Endothelial cell of hepatic sinusoid (primary cell): ENCODE data around the gene CHRM2.

Experiments
- in situ Hi-C: cut with HindIII; loops from 2 replicates; pipeline ENCODE4 v1.10.0; 2017; ENCODE audit warnings: low sequenced_read_pairs

CHRM2 gene

DNA sequence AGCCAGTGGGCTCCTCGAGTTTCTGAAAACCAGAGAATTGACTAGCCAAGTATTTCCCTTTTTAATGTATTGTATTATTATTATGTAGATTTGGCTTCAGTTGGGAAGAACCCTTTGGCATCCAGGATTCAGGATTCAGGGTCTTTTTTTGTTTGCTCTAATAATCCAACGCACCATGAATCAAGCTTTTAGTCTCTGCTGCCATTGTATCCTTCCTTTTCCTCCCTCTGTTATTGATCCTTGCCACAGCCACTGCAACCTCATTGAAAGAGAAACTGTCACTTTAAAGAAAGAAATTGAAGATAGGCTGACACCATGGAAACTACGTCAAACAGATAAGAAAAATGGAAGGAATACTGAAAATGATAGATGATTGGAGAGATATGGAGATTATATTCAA lies 150.0 kb downstream of the CHRM2 start:
- in situ Hi-C loops = no loop called here

DNA sequence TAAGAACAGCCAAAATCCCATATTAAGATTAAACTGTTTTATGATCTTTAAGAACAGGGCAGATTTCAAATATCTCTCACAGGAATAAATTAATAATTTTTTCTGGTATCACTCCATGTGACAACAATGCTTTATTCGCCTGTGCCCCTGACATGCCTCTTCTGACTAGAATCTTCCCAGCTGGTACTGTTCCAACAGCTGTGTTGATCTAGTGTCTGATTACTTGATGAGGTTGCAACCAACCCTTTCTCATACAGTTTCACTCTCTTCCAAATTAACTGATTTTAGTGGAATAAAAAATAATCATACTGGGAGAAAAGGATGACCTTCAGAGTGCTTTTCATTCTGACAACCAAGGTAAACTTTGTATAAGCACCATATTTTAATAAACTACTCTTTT lies 151.9 kb downstream of the CHRM2 start:
- in situ Hi-C loops = no loop called here

DNA sequence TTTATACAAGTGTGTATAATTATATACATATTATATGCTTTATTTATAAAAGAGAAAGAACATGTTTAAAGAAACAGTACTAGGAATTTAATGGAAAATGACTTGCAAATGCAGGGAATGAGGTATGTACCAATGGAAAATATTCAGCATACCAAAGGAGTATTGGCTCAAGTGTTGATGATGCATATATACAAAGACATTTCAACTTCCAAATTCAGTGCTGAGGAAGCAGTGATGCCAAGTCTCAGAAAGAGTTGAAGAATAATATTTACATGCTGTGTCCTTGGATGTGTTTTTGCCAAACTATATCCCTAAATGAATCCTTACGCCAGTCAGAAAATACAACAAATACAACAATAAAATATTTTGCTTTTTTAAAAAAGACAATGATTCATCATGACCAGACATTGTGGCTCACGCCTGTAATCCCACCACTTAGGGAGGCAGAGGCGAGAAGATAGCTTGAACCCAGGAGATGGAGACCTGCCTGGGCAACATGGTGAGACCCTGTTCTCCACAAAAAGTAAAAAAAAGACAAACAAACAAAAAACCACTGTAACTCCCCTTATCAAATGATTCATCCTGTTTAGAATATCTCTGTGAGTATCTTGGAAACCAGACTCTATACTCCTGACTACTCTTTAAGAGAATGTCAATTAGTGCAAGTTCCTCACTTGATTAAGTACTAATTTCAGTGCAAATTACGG lies 157.2 kb downstream of the CHRM2 start:
- in situ Hi-C loops = no loop called here

DNA sequence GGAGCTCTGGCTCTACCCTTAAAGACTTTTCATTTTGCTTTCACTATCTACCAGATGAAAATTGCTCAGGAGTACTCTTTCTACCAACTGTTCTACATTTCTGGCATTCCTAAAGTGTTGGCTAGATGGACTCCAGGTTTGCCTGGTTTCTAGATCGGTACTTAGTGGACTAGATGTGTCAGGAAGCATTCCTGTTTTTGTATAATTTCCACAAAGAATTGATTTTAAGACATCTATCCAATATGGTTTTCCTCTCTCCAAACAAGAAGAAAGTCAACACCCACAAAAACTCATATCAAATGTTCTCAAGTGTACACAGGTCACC lies 157.7 kb downstream of the CHRM2 start:
- in situ Hi-C loops = no loop called here

DNA sequence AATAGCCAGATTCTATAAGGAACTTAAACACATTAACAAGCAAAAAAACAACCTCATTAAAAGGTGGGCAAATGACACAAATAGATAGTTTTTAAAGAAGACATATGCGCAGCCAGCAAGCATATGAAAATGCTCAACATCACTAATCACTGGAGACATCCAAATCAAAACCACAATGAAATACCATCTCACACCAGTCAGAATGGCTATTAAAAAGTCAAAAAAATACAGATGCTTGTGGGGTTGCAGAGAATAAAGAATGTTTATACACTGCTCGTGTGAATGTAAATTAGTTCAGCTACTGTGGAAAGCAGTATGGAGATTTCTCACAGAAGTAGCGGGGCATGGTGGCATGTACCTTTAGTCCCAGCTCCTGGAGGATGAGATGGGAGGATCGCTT lies 164.0 kb downstream of the CHRM2 start:
- in situ Hi-C loops = no loop called here

- in situ Hi-C loops = no loop called here
These were observed 168.3 kb downstream of the CHRM2 start for GRCh38 chr7:137036768-137037167.

DNA sequence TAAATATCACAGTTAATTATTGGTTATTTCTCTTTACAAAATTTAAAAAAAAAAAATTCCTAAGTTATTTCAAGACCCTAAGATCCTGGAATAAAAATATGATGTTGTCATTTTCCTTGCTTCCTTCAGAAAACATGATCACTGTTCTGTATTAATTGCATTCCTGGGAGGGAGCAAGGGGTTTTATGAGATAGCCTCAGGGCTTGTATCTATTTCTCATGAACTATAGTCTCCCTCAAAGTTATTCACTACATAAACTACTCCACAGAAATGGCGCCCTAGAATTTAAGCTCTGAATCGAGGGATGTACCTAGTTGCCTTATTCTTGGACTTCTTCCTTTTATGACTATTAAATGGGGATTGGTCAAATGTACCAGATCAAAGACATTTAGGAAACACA lies 170.3 kb downstream of the CHRM2 start:
- in situ Hi-C loops = no loop called here

DNA sequence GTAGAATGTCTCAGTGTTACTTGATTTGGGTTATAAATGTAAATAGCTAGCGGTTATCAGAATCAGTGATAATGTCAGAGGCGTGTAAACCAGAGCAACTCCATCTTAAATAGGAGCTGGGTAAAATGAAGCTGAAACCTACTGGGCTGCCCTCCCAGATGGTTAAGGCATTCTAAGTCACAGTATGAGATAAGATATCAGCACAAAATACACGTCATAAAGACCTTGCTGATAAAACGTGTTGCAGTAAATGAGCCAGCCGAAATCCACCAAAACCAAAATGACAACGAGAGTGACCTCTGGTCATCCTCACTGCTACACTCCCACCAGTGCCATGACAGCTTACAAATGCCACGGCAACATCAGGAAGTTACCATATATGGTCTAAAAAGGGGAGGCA lies 172.3 kb downstream of the CHRM2 start:
- in situ Hi-C loops = no loop called here

GRCh38 chr7:137045573-137045972 lies 177.1 kb downstream of the CHRM2 start:
- in situ Hi-C loops = no loop called here

GRCh38 chr7:137069249-137069963 lies 201.0 kb downstream of the CHRM2 start:
- in situ Hi-C loops = no loop called here
